H1 (cell line): ENCODE measurements around the gene SCYL3. TPM values are rescaled to one million over a fixed set of nuclear protein-coding genes. Genes with fewer than 3 reads are reported as not detected.

Experiments used
- CTCF ChIA-PET: fragments of 300-600 bp; sonication (Branson Sonifier 250); formaldehyde crosslinking; loops from one replicate; lab custom pipeline; 2021; ENCODE audit not compliant: partially characterized antibody; lab: Charles Lee
- POLR2A ChIA-PET: fragments of 300-600 bp; sonication (Branson Sonifier 250); formaldehyde crosslinking; loops from one replicate; lab custom pipeline; 2021; ENCODE audit warnings: inconsistent platforms; ENCODE audit not compliant: partially characterized antibody; lab: Charles Lee
- DNase-seq, 2 experiments: peaks; one replicate each; pipeline versions ENCODE4 v3.0.0 to v3.0.0-alpha.2; 2010 to 2022; ENCODE audit warnings: low spot score in 2 of 2, low read depth in 1 of 2, mixed read lengths in 1 of 2
- FAIRE-seq: peaks from 2 replicates; lab custom pipeline; 2011; peaks lifted over from hg19 to GRCh38; lab: Jason Lieb, UNC
- H2AFZ ChIP-seq: 2 replicates; pipeline ENCODE4 v1.8.1; 2012; ENCODE audit warnings: low read length, inconsistent platforms
- H2AK5ac ChIP-seq: 2 replicates; pipeline ENCODE4 v1.6.1; 2013; ENCODE audit warnings: low read depth, low read length
- H2BK120ac ChIP-seq: replicated peaks from 2 replicates; pipeline ENCODE3; 2013; ENCODE audit warnings: low read depth, low read length, inconsistent platforms
- H2BK12ac ChIP-seq: 2 replicates; pipeline ENCODE4 v1.6.1; 2013; ENCODE audit warnings: low read depth, low read length
- H2BK15ac ChIP-seq: 2 replicates; pipeline ENCODE4 v1.6.1; 2013; ENCODE audit warnings: low read length
- H2BK20ac ChIP-seq: 2 replicates; pipeline ENCODE4 v1.6.1; 2013; ENCODE audit warnings: low read length
- H2BK5ac ChIP-seq: 2 replicates; pipeline ENCODE4 v1.6.1; 2013; ENCODE audit warnings: low read depth, low read length
- H3K14ac ChIP-seq: 2 replicates; pipeline ENCODE4 v1.6.1; 2013; ENCODE audit warnings: inconsistent platforms; ENCODE audit not compliant: insufficient read length
- H3K18ac ChIP-seq: 2 replicates; pipeline ENCODE4 v1.6.1; 2013; ENCODE audit warnings: low read length; ENCODE audit errors: extremely low read depth
- H3K23ac ChIP-seq: 2 replicates; pipeline ENCODE4 v1.6.1; 2013; ENCODE audit warnings: inconsistent platforms; ENCODE audit not compliant: insufficient read length
- H3K23me2 ChIP-seq: 2 replicates; pipeline ENCODE4 v1.6.1; 2013; ENCODE audit warnings: low read depth, low read length
- H3K27ac ChIP-seq: 2 replicates; pipeline ENCODE4 v1.6.1; 2011; ENCODE audit warnings: low read depth, low read length, inconsistent platforms
- H3K27me3 ChIP-seq, 4 experiments: replicated peaks in 1 of 4; 1 replicate in 1 of 4; 2 replicates in 3 of 4; pipeline versions ENCODE4 v1.6.1 to v1.8.1; 2011 to 2013; ENCODE audit warnings: low read length in 3 of 4, mild to moderate bottlenecking in 3 of 4, inconsistent platforms in 2 of 4, mixed read lengths in 2 of 4, moderate library complexity in 1 of 4; ENCODE audit not compliant: control insufficient read depth in 3 of 4, insufficient read depth in 3 of 4; ENCODE audit errors: extremely low read depth in 1 of 4
- H3K36me3 ChIP-seq, 4 experiments: 2 replicates each; pipeline versions ENCODE4 v1.6.1 to v1.8.1; 2011 to 2013; ENCODE audit warnings: mild to moderate bottlenecking in 4 of 4, low read length in 3 of 4, moderate library complexity in 2 of 4, control low read depth in 1 of 4, inconsistent platforms in 1 of 4; ENCODE audit not compliant: insufficient read depth in 4 of 4, control insufficient read depth in 2 of 4
- H3K4ac ChIP-seq: replicated peaks from 2 replicates; pipeline ENCODE3; 2013; ENCODE audit warnings: low read length, low read depth, mixed read lengths, inconsistent platforms; ENCODE audit not compliant: insufficient read length
- H3K4me1 ChIP-seq, 4 experiments: replicated peaks in 1 of 4; 1 replicate in 1 of 4; 2 replicates in 3 of 4; pipeline versions ENCODE4 v1.6.1 to v1.8.1; 2011 to 2013; ENCODE audit warnings: low read length in 3 of 4, inconsistent platforms in 2 of 4, mixed read lengths in 1 of 4; ENCODE audit not compliant: insufficient read depth in 4 of 4, control insufficient read depth in 3 of 4
- H3K4me2 ChIP-seq, 2 experiments: 2 replicates each; pipeline versions ENCODE4 v1.6.1 to v1.8.1; 2011 to 2013; ENCODE audit warnings: low read depth in 2 of 2, low read length in 2 of 2, control low read depth in 1 of 2, inconsistent platforms in 1 of 2, mild to moderate bottlenecking in 1 of 2; ENCODE audit not compliant: insufficient read depth in 1 of 2
- H3K4me3 ChIP-seq, 4 experiments: fragments of 200-600, 300-600 bp in 1 of 4; sonication (generic), shearing (Covaris generic), sonication (Bioruptor Twin) in 1 of 4; 2 replicates each; pipeline versions ENCODE4 v1.5.1 to v1.8.1; 2011 to 2016; ENCODE audit warnings: low read length in 4 of 4, low read depth in 3 of 4, control low read depth in 2 of 4, inconsistent platforms in 2 of 4, mild to moderate bottlenecking in 2 of 4, mixed read lengths in 1 of 4, moderate library complexity in 1 of 4; ENCODE audit not compliant: insufficient read depth in 2 of 4; ENCODE audit errors: extremely low read depth in 1 of 4
- H3K56ac ChIP-seq: replicated peaks from 2 replicates; pipeline ENCODE3; 2013; ENCODE audit warnings: low read depth, mild to moderate bottlenecking, mixed read lengths, low read length, inconsistent platforms; ENCODE audit not compliant: insufficient read length
- H3K79me1 ChIP-seq: 2 replicates; pipeline ENCODE4 v1.6.1; 2013; ENCODE audit warnings: low read depth, low read length, control low read depth
- H3K79me2 ChIP-seq, 2 experiments: 2 replicates each; pipeline versions ENCODE4 v1.6.1 to v1.8.1; 2012 to 2013; ENCODE audit warnings: low read length in 2 of 2, mild to moderate bottlenecking in 2 of 2, inconsistent platforms in 1 of 2; ENCODE audit not compliant: insufficient read depth in 2 of 2, control insufficient read depth in 1 of 2
- H3K9ac ChIP-seq, 4 experiments: replicated peaks in 1 of 4; 1 replicate in 1 of 4; 2 replicates in 3 of 4; pipeline versions ENCODE4 v1.6.1 to v1.8.1; 2011 to 2013; ENCODE audit warnings: low read depth in 3 of 4, low read length in 3 of 4, control low read depth in 2 of 4, mild to moderate bottlenecking in 2 of 4, moderate library complexity in 2 of 4, inconsistent platforms in 1 of 4; ENCODE audit errors: extremely low read depth in 1 of 4
- H3K9me3 ChIP-seq, 2 experiments: 2 replicates each; pipeline versions ENCODE4 v1.6.1 to v1.8.1; 2012 to 2013; ENCODE audit warnings: mild to moderate bottlenecking in 2 of 2, moderate library complexity in 2 of 2, control low read depth in 1 of 2, inconsistent platforms in 1 of 2, low read depth in 1 of 2, low read length in 1 of 2, mixed read lengths in 1 of 2; ENCODE audit not compliant: insufficient read depth in 2 of 2
- H4K20me1 ChIP-seq, 2 experiments: replicated peaks in 1 of 2; 2 replicates each; pipeline versions ENCODE3 to v1.8.1; 2011 to 2013; ENCODE audit warnings: inconsistent platforms in 2 of 2, low read length in 2 of 2, mild to moderate bottlenecking in 1 of 2; ENCODE audit not compliant: insufficient read depth in 2 of 2, control insufficient read depth in 1 of 2
- H4K5ac ChIP-seq: 2 replicates; pipeline ENCODE4 v1.6.1; 2013; ENCODE audit warnings: low read length, low read depth, mixed read lengths, inconsistent platforms; ENCODE audit not compliant: insufficient read length
- H4K8ac ChIP-seq: 2 replicates; pipeline ENCODE4 v1.8.0; 2013; ENCODE audit warnings: mild to moderate bottlenecking, moderate library complexity, low read length, inconsistent platforms; ENCODE audit not compliant: insufficient read depth; ENCODE audit errors: extremely low read depth
- H4K91ac ChIP-seq: replicated peaks from 2 replicates; pipeline ENCODE3; 2013; ENCODE audit warnings: low read length, mixed read lengths, inconsistent platforms; ENCODE audit not compliant: insufficient read length
- BACH1 ChIP-seq: IDR thresholded peaks from 2 replicates; pipeline ENCODE4 v1.6.1; 2012; ENCODE audit warnings: low read length, improper control_type of control experiment
- CBX8 ChIP-seq: fragments of 300-800, 300-1000 bp; sonication (generic); IDR thresholded peaks from 2 replicates; pipeline ENCODE4 v1.7.1; 2016; ENCODE audit warnings: low read depth, low read length, borderline replicate concordance
- CEBPB ChIP-seq: IDR thresholded peaks from 2 replicates; pipeline ENCODE4 v1.6.1; 2012; ENCODE audit warnings: low read depth, low read length
- FOSL1 ChIP-seq: IDR thresholded peaks from 2 replicates; pipeline ENCODE4 v1.6.1; 2011; ENCODE audit warnings: mild to moderate bottlenecking, low read depth, low read length, moderate library complexity; ENCODE audit not compliant: insufficient read depth
- JUN ChIP-seq: IDR thresholded peaks from 2 replicates; pipeline ENCODE4 v1.6.1; 2011; ENCODE audit warnings: low read depth, mild to moderate bottlenecking, improper control_type of control experiment, low read length
- KDM4A ChIP-seq: IDR thresholded peaks from one replicate; pipeline ENCODE4 v1.7.1; 2012; ENCODE audit warnings: low read depth, mild to moderate bottlenecking, moderate library complexity, low read length, inconsistent platforms; ENCODE audit not compliant: severe bottlenecking
- KDM5A ChIP-seq: fragments of 200-600 bp; IDR thresholded peaks from 2 replicates; pipeline ENCODE4 v1.7.1; 2012; ENCODE audit warnings: mild to moderate bottlenecking, low read length, inconsistent platforms, mixed read lengths
- POLR2AphosphoS5 ChIP-seq: IDR thresholded peaks from 2 replicates; pipeline ENCODE4 v1.6.1; 2011; ENCODE audit warnings: low read depth, low read length
- SAP30 ChIP-seq: fragments of 300-600 bp; sonication (generic); IDR thresholded peaks from 2 replicates; pipeline ENCODE4 v1.7.1; 2012; ENCODE audit warnings: low read length, moderate library complexity, mild to moderate bottlenecking, inconsistent platforms; ENCODE audit not compliant: insufficient read depth, insufficient replicate concordance
- TAF1 ChIP-seq: IDR thresholded peaks from 2 replicates; pipeline ENCODE4 v1.6.1; 2011; ENCODE audit warnings: mild to moderate bottlenecking, low read depth, low read length
- TEAD4 ChIP-seq: IDR thresholded peaks from 2 replicates; pipeline ENCODE4 v1.6.1; 2012; ENCODE audit warnings: low read depth, low read length, inconsistent platforms, mixed read lengths
- WGBS, 2 experiments: shearing (Covaris generic) in 1 of 2; methylation state at CpG; one replicate each; pipeline versions ENCODE4 v1.1.6 to v1.1.7; 2013 to 2015; ENCODE audit warnings: low lambda C conversion rate in 2 of 2, mixed read lengths in 2 of 2, inconsistent platforms in 1 of 2, low coverage in 1 of 2, missing lambda C conversion rate in 1 of 2; ENCODE audit not compliant: insufficient replicate concordance in 2 of 2, insufficient coverage in 1 of 2, insufficient read length in 1 of 2; ENCODE audit errors: extremely low coverage in 1 of 2, missing lambda C conversion rate in 1 of 2; 5-methylcytosine and 5-hydroxymethylcytosine counted together
- polyA plus RNA-seq, 7 experiments: library from polyadenylated mRNA; depleted of rRNA in 3 of 7; stranded (reverse) in 5 of 7; unstranded in 2 of 7; fragments of >200 nt in 5 of 7; fragments of 200-250 nt in 2 of 7; gene quantifications; 1 replicate in 5 of 7; 2 replicates in 1 of 7; 4 replicates in 1 of 7; pipeline versions ENCODE4 v1.2.1 to v1.2.3, GENCODE V29; 2011 to 2013; ENCODE audit warnings: missing spikeins in 2 of 7, mixed read lengths in 2 of 7
- total RNA-seq: library from RNA; stranded (reverse); fragmentation: NEBNext Ultra II Directional; extraction: Animal tissue kit (Norgen Biotek cat#: 25700); gene quantifications from 2 replicates; pipeline ENCODE4 v1.2.1, GENCODE V29; 2021
- TF ChIP-seq, protein P1 (sequence below): IDR thresholded peaks from 2 replicates; pipeline ENCODE4 v1.6.1; 2012; ENCODE audit warnings: inconsistent platforms

The SCYL3 gene
- total and polyA plus RNA-seq, 2 of the 8 experiments (the other 6 are each of a cell fraction or from before 2014, with no cell fraction given), result 2.7 to 5.3 TPM

DNA sequence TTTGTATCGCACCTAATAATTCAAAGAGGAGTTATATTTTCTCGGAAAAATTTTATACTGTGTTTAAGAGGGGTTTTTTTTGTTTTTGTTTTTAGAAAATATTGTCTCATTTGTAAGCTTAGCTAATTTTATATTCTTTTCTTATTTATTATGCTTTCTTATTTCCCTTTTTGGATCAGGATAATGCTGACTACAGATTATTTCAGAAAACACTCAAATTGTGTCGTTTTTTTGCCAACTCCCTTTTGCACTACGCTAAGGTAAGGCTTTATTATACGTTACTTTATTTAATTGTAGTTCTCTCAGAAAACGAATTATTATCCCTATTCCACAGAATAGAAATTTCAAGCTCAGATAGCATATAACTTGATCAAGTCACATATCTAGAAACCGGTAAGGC is 72.2 kb downstream of the SCYL3 start:
- H3K14ac ChIP-seq, result no peak overlapping the region
- no peak overlapping the region for H2BK5ac ChIP-seq
- no peak overlapping the region for H2AFZ ChIP-seq
- no peak overlapping the region for H2BK20ac ChIP-seq
- no peak overlapping the region for H4K5ac ChIP-seq
- no peaks in the 10 kb centered on the region for H3K79me2 ChIP-seq
- no peak overlapping the region for H2BK120ac ChIP-seq
- H3K79me1 ChIP-seq, result no peaks in the 10 kb centered on the region
- H3K23me2 ChIP-seq, result no peaks in the 10 kb centered on the region
- H3K36me3 ChIP-seq, result peaks cover 6 to 49% (median 30%) of the 10 kb centered on the region in 4 experiments
- H2BK15ac ChIP-seq, result no peak overlapping the region
- H3K4me2 ChIP-seq, result no peak overlapping the region
- no peak for DNase-seq
- no peak overlapping the region for H3K18ac ChIP-seq
- H3K4me3 ChIP-seq, result no peak overlapping the region
- H3K27ac ChIP-seq, result no peak overlapping the region
- no peak overlapping the region for H2BK12ac ChIP-seq
- no peak overlapping the region for H3K23ac ChIP-seq
- FAIRE-seq, result no peak
- no peaks in the 10 kb centered on the region for H3K4me1 ChIP-seq
- no peak overlapping the region for H3K4ac ChIP-seq
- no peak overlapping the region for H4K91ac ChIP-seq
- POLR2A ChIA-PET, result no interaction called here
- H4K8ac ChIP-seq, result no peak overlapping the region
- no peaks in the 10 kb centered on the region for H3K27me3 ChIP-seq
- no peak for TF ChIP-seq CEBPB
- TF ChIP-seq FOSL1, result no peak
- no peak for TF ChIP-seq TAF1
- TF ChIP-seq JUN, result no peak
- no peak for TF ChIP-seq KDM4A
- no peak for TF ChIP-seq KDM5A
- TF ChIP-seq, protein P1, sequence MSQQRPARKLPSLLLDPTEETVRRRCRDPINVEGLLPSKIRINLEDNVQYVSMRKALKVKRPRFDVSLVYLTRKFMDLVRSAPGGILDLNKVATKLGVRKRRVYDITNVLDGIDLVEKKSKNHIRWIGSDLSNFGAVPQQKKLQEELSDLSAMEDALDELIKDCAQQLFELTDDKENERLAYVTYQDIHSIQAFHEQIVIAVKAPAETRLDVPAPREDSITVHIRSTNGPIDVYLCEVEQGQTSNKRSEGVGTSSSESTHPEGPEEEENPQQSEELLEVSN, result no peak
- TF ChIP-seq BACH1, result no peak
- no peak for TF ChIP-seq TEAD4
- no peak for TF ChIP-seq POLR2AphosphoS5
- TF ChIP-seq SAP30, result no peak
- no peak for TF ChIP-seq CBX8
- TF ChIP-seq, all 59 proteins: peak for 0
- H3K9me3 ChIP-seq, result no peaks in the 10 kb centered on the region
- CTCF ChIA-PET, result interaction anchor here (0.6 kb wide), 1 partner anchor 749 kb away, joined by 4 read pairs; no protein-coding TSS in a partner anchor
- H3K9ac ChIP-seq, result no peak overlapping the region
- H4K20me1 ChIP-seq, result peaks cover 0 to 3% of the 10 kb centered on the region in 2 experiments
- H3K56ac ChIP-seq, result no peak overlapping the region
- 95% methylated on average over 7 of the region's 7 CpGs; no CpG with 5 or more reads in 1 of the 2 experiments for WGBS, 2 experiments
- no peak overlapping the region for H2AK5ac ChIP-seq
